GM19328 (cell line): Measurements from ENCODE around the gene ABAT.
"Not testable (repeated sequence)": the region's sequence is repeated elsewhere in the genome, so short reads cannot be mapped to it uniquely, and the experiment has no call there.

ENCODE experiments used
- ATAC-seq: cut with Tn5 transposase; IDR thresholded peaks from one replicate; pipeline ENCODE4 v1.9.1; 2021; ENCODE audit warnings: mild to moderate bottlenecking, moderate library complexity; ENCODE audit not compliant: unreplicated experiment

The ABAT gene

DNA sequence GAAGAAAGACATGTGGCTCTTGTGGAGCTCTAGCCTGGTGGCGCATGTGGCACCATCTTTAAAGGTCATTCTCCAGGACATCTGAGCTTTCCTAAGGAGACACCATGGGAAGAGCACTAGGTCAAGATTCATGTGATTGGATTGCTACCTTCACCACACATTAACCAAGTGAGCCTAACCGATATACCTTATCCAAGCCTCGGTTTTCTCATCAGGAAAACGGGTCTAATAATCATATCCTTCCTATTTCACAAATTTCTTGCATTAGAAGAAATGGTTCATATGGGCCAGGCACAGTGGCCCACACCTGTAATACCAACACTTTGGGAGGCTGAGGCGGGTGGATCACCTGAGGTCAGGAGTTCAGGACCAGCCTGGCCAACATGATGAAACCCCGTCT is 64.7 kb downstream of the ABAT start:
- no peak for ATAC-seq

- no peak for ATAC-seq
Measured at GRCh38 chr16:8739989-8740704, 65.7 kb downstream of the ABAT start.

DNA sequence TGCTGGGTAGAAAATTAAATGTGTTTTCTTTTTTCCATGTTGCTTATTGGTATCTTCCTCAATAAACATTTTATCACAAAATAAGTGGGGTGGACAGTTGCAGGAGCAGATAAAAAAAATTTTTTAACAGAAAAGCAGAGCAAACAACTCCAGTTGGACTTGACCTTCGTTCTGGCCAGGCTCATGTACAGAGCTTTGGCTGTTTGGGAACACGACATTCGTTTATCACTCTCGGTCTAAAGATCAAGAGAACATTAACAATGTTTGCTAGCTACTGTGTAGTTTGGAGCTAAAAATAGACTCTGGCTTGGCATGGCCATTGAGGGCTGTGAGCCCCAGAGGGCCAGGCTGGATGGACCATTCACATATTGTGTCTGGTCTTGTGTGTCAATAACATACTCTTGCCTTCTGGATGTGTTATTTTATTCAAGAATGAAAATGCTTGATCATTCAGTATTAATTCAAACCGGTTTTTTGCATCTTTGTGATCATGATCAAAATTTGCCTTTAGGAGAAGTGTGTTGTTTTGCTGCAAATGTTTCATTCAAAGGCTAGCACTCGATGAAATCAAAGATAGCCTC is 66.4 kb downstream of the ABAT start:
- no peak for ATAC-seq

GRCh38 chr16:8741636-8742035 is 67.2 kb downstream of the ABAT start:
- no peak for ATAC-seq

GRCh38 chr16:8742068-8742467 is 67.7 kb downstream of the ABAT start:
- no peak for ATAC-seq

- not testable (repeated sequence) for ATAC-seq
Measured at GRCh38 chr16:8748944-8749343, 74.5 kb downstream of the ABAT start.

- no peak for ATAC-seq
Measured at GRCh38 chr16:8751481-8752311, 77.3 kb downstream of the ABAT start.

- ATAC-seq, result no peak
Measured at GRCh38 chr16:8752706-8753105, 78.3 kb downstream of the ABAT start.

GRCh38 chr16:8753416-8754054 is 79.1 kb downstream of the ABAT start:
- ATAC-seq, result no peak

DNA sequence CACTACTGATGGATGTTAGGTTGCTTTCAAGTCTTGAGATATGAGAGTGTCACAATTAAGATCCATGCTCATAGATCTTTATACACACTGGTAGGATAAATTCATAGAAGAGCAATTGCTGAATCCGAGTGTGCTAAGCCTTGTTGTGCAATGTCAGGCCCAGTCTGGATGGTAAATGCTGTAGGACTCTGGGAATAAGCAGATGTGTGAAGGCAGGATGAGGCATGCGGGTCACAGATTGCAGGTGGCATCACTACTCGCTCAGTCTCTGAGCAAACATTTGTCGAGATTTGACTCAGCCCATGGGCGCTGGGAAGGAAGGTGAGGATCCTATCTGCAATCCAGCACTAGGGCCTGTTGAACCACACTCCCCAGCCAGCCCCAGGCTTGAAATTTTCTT is 82.3 kb downstream of the ABAT start:
- ATAC-seq, result no peak

GRCh38 chr16:8758022-8758421 is 83.6 kb downstream of the ABAT start:
- no peak for ATAC-seq

GRCh38 chr16:8760021-8760420 is 85.6 kb downstream of the ABAT start:
- ATAC-seq, result no peak

DNA sequence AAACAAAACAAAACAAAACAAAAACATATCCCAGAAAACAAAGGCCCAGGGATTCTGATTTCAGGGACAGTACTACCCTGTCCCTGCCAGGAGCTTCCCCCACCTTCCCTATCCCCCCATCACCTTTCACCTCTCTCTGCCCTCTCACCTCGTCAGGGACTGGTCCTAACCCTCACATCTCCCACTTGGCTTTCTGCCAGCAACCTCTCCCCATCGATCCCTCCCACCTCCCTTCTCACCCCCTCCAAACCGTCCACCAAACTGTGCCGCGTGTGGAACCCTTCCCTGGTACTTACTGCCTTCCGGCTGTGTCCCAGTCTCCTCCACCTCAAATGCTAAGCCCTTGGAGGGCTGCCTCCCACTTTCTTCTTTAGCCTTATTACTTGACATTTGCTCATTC is 86.7 kb downstream of the ABAT start:
- ATAC-seq, result no peak

- ATAC-seq, result no peak
Measured at GRCh38 chr16:8762254-8762653, 87.8 kb downstream of the ABAT start.

DNA sequence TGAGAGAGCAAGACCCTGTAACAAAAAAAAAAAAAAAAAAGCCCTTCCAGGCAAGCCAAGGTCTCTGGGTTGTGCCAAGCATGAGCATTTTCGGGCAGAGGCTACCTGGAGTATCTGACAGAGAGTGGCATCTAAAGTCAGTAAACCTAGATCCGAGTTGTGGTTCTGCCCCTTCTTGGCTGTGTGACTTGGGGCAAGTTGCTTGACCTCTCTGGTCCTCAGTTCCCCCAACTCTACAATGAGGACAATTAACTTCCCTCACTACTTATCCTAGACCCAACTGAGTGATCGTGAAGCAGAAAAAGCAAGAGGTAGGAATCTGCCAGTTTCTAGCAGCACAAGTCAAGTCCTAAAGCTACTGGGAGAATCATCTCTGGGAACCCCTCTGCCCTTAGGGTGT is 88.7 kb downstream of the ABAT start:
- no peak for ATAC-seq

- ATAC-seq, result no peak
Measured at GRCh38 chr16:8763899-8764298, 89.5 kb downstream of the ABAT start.

- ATAC-seq, result no peak
Measured at GRCh38 chr16:8764525-8765250, 90.3 kb downstream of the ABAT start.

- no peak for ATAC-seq
Measured at GRCh38 chr16:8767176-8767575, 92.8 kb downstream of the ABAT start.

DNA sequence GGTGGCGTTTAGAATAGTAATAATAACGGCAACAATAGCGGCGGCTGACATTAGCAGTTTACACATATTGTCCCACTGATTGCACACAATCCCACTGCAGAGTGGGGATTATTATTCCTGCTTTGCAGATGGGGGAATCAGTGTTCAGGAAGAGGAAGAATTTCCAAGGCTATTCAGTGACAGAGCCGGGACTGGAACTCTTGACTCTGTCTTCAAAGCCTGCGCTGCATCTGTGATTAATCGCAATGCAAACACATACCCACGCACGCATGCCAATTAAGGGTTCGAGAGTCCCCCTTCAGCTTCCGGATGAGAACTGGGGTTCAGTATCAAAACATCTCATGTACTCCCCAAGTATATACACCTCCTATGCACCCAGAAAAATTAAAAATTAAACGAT is 93.9 kb downstream of the ABAT start:
- no peak for ATAC-seq

GRCh38 chr16:8768692-8769091 is 94.3 kb downstream of the ABAT start:
- ATAC-seq, result no peak

GRCh38 chr16:8773537-8773936 is 99.1 kb downstream of the ABAT start:
- no peak for ATAC-seq
